ENCODE data around the gene PTPA. TPM values are rescaled to one million over a fixed set of nuclear protein-coding genes. Genes with fewer than 3 reads are reported as not detected.

The PTPA gene
- total and polyA plus RNA-seq, 10 donors: 38.8 to 107 (median 88.5) TPM

GRCh38 chr9:129138476-129139232 is 27.4 kb downstream of the PTPA start:
- Histone ChIP-seq H3K27me3 (replicated peaks in 1 of 7) (no peaks in the 10 kb centered on the region), H3K36me3 (peaks cover 0 to 69% (median 33%) of the 10 kb centered on the region in 6 donors), H3K27ac (peak overlapping the region; percentile 83 to 100 (median 98)), H3K4me3 (peak overlapping the region in 4 of 8 donors; percentile 39 to 68 (median 44)), H3K9me3 (no peaks in the 10 kb centered on the region), H3K4me1 (peaks cover 39 to 80% (median 70%) of the 10 kb centered on the region in 6 donors)
- intact Hi-C loops (cut with DNase I; ENCODE audit: low total_unique reads): loop anchor here (2.0 kb wide), 1 partner anchor 472 kb away; no protein-coding TSS in a partner anchor
- TF ChIP-seq CTCF (IDR thresholded peaks at IDR 0.05 in 8 of 11, conservative IDR thresholded peaks at IDR 0.05 in 3 of 11) (no peak), POLR2A (IDR thresholded peaks at IDR 0.05) (peak in 1 of 3 donors; percentile 44), POLR2AphosphoS5 (IDR thresholded peaks at IDR 0.05) (peak; percentile 87 to 93 (median 87))
- 39 to 72% (median 66%) methylated on average over 20 to 21 of the region's 21 CpGs for WGBS, 5 donors
- peak; percentile 88 for DNase-seq

- H3K36me3 ChIP-seq: peaks cover 0 to 69% (median 35%) of the 10 kb centered on the region in 6 donors
- no peaks in the 10 kb centered on the region for H3K27me3 ChIP-seq (replicated peaks in 1 of 7)
- intact Hi-C loops (cut with DNase I; ENCODE audit: low total_unique reads): loop anchor here (2.0 kb wide), 1 partner anchor 471 kb away; no protein-coding TSS in a partner anchor
- no peak for TF ChIP-seq POLR2A (IDR thresholded peaks at IDR 0.05)
- TF ChIP-seq POLR2AphosphoS5 (IDR thresholded peaks at IDR 0.05): peak in 1 of 3 donors; percentile 6
- TF ChIP-seq CTCF (IDR thresholded peaks at IDR 0.05 in 8 of 11, conservative IDR thresholded peaks at IDR 0.05 in 3 of 11): peak; percentile 90 to 98 (median 93)
- DNase-seq: peak; percentile 88
- WGBS, 5 donors: 1 to 11% (median 7%) methylated on average over 5 to 13 of the region's 13 CpGs
- peak overlapping the region; percentile 8 to 68 (median 40) for H3K4me3 ChIP-seq
- H3K4me1 ChIP-seq: peaks cover 39 to 88% (median 77%) of the 10 kb centered on the region in 6 donors
- peak overlapping the region; percentile 83 to 100 (median 98) for H3K27ac ChIP-seq
- H3K9me3 ChIP-seq: no peaks in the 10 kb centered on the region
Observed at GRCh38 chr9:129139233-129139992, 28.2 kb downstream of the PTPA start.

GRCh38 chr9:129139993-129140396 is 28.8 kb downstream of the PTPA start:
- TF ChIP-seq POLR2AphosphoS5 (IDR thresholded peaks at IDR 0.05) (peak in 2 of 3 donors; percentile 73 to 88), CTCF (IDR thresholded peaks at IDR 0.05 in 8 of 11, conservative IDR thresholded peaks at IDR 0.05 in 3 of 11) (no peak), POLR2A (IDR thresholded peaks at IDR 0.05) (peak in 1 of 3 donors; percentile 46)
- DNase-seq: peak; percentile 91
- intact Hi-C loops (cut with DNase I; ENCODE audit: low total_unique reads): loop anchor here (2.0 kb wide), 1 partner anchor 471 kb away; no protein-coding TSS in a partner anchor
- Histone ChIP-seq H3K36me3 (peaks cover 0 to 69% (median 32%) of the 10 kb centered on the region in 6 donors), H3K27me3 (replicated peaks in 1 of 7) (no peaks in the 10 kb centered on the region), H3K4me1 (peaks cover 39 to 94% (median 79%) of the 10 kb centered on the region in 6 donors), H3K27ac (peak overlapping the region; percentile 83 to 100 (median 98)), H3K4me3 (peak overlapping the region; percentile 9 to 68 (median 40)), H3K9me3 (no peaks in the 10 kb centered on the region)
- 0 to 2% (median 1%) methylated on average over 11 of the region's 11 CpGs for WGBS, 5 donors

All from spleen (tissue), 11 donors.